Uterus (tissue), 2 donors: Measurements from ENCODE around the gene MYL10.

ENCODE experiments used
- CTCF ChIP-seq, 4 experiments: fragments of 200-600 bp in 2 of 4; fragments of 450-650 bp in 2 of 4; sonication (generic) in 2 of 4; IDR thresholded peaks; one replicate each; pipeline ENCODE4 v1.5.1; 2016 to 2019; ENCODE audit warnings: antibody characterized with exemption in 4 of 4, mild to moderate bottlenecking in 2 of 4, moderate library complexity in 1 of 4
- POLR2A ChIP-seq, 2 donors: fragments of 450-650 bp; IDR thresholded peaks; one replicate each; pipeline ENCODE4 v1.6.1; 2016; ENCODE audit warnings: antibody characterized with exemption in 2 of 2, mild to moderate bottlenecking in 1 of 2, moderate library complexity in 1 of 2

- TF ChIP-seq CTCF (IDR thresholded peaks at IDR 0.05) (no peak), POLR2A (IDR thresholded peaks at IDR 0.05) (no peak)
Measured at GRCh38 chr7:101591504-101591903, 37.6 kb downstream of the MYL10 start.
